Measurements from ENCODE around the gene TBC1D9. TPM values are rescaled to one million over a fixed set of nuclear protein-coding genes. Genes with fewer than 3 reads are reported as not detected.

The TBC1D9 gene
- polyA plus RNA-seq, 1 donor (not counting 4 experiments of a cell fraction or from before 2014, with no cell fraction given): 11.6 TPM

- DNase-seq (ENCODE audit: low read depth, low spot score): no peak
- Histone ChIP-seq H2AFZ (ENCODE audit: control insufficient read depth, low read length) (no peak overlapping the region), H3K9me3 (ENCODE audit: control insufficient read depth, low read depth, low read length) (no peaks in the 10 kb centered on the region), H4K20me1 (ENCODE audit: control insufficient read depth, extremely low read depth, insufficient read depth, low read length) (no peaks in the 10 kb centered on the region), H3K4me3 (ENCODE audit: control insufficient read depth in 2 of 3, extremely low read depth in 1 of 3, insufficient read depth in 2 of 3, low read depth in 1 of 3, low read length in 3 of 3) (no peak overlapping the region), H3K9ac (ENCODE audit: control insufficient read depth, extremely low read depth, insufficient read depth, low read length) (no peak overlapping the region), H3K27ac (ENCODE audit: control insufficient read depth, insufficient read depth, low read length) (no peak overlapping the region), H3K79me2 (ENCODE audit: control insufficient read depth, insufficient read depth, low read length) (no peaks in the 10 kb centered on the region), H3K36me3 (ENCODE audit: control insufficient read depth in 2 of 2, extremely low read depth in 1 of 2, insufficient read depth in 2 of 2, low read length in 2 of 2) (peaks cover 0 to 13% of the 10 kb centered on the region in 2 experiments), H3K9me1 (ENCODE audit: control insufficient read depth, extremely low read depth, insufficient read depth, low read length) (no peaks in the 10 kb centered on the region), H3K4me1 (ENCODE audit: control insufficient read depth, extremely low read depth, insufficient read depth, low read length) (no peaks in the 10 kb centered on the region), H3K4me2 (ENCODE audit: control insufficient read depth, extremely low read depth, insufficient read depth, low read depth, low read length) (no peak overlapping the region), H3K27me3 (ENCODE audit: control insufficient read depth, extremely low read depth, insufficient read depth, low read length) (no peaks in the 10 kb centered on the region)
- dilution Hi-C loops (cut with MboI; ENCODE audit: extremely low pct_ligation_motif_present, low sequenced_read_pairs): no loop called here
- TF ChIP-seq CTCF (optimal IDR thresholded peaks at IDR 0.05 in 1 of 3, IDR thresholded peaks at IDR 0.05 in 1 of 3, conservative IDR thresholded peaks at IDR 0.05 in 1 of 3; ENCODE audit: extremely low read depth in 1 of 3, insufficient read depth in 2 of 3, low read length in 3 of 3) (no peak), EZH2 (IDR thresholded peaks at IDR 0.05; ENCODE audit: low read length) (no peak)
- FAIRE-seq: no peak
Observed at GRCh38 chr4:140621161-140621560, 135.0 kb downstream of the TBC1D9 start.

- DNase-seq (ENCODE audit: low read depth, low spot score): no peak
- Histone ChIP-seq H3K36me3 (ENCODE audit: control insufficient read depth in 2 of 2, extremely low read depth in 1 of 2, insufficient read depth in 2 of 2, low read length in 2 of 2) (peaks cover 0 to 5% of the 10 kb centered on the region in 2 experiments), H3K4me2 (ENCODE audit: control insufficient read depth, extremely low read depth, insufficient read depth, low read depth, low read length) (no peak overlapping the region), H3K4me1 (ENCODE audit: control insufficient read depth, extremely low read depth, insufficient read depth, low read length) (no peaks in the 10 kb centered on the region), H3K79me2 (ENCODE audit: control insufficient read depth, insufficient read depth, low read length) (no peaks in the 10 kb centered on the region), H3K27ac (ENCODE audit: control insufficient read depth, insufficient read depth, low read length) (no peak overlapping the region), H3K27me3 (ENCODE audit: control insufficient read depth, extremely low read depth, insufficient read depth, low read length) (no peaks in the 10 kb centered on the region), H4K20me1 (ENCODE audit: control insufficient read depth, extremely low read depth, insufficient read depth, low read length) (no peaks in the 10 kb centered on the region), H3K9ac (ENCODE audit: control insufficient read depth, extremely low read depth, insufficient read depth, low read length) (no peak overlapping the region), H3K9me3 (ENCODE audit: control insufficient read depth, low read depth, low read length) (no peaks in the 10 kb centered on the region), H2AFZ (ENCODE audit: control insufficient read depth, low read length) (no peak overlapping the region), H3K4me3 (ENCODE audit: control insufficient read depth in 2 of 3, extremely low read depth in 1 of 3, insufficient read depth in 2 of 3, low read depth in 1 of 3, low read length in 3 of 3) (no peak overlapping the region), H3K9me1 (ENCODE audit: control insufficient read depth, extremely low read depth, insufficient read depth, low read length) (no peaks in the 10 kb centered on the region)
- FAIRE-seq: no peak
- dilution Hi-C loops (cut with MboI; ENCODE audit: extremely low pct_ligation_motif_present, low sequenced_read_pairs): no loop called here
- TF ChIP-seq CTCF (optimal IDR thresholded peaks at IDR 0.05 in 1 of 3, IDR thresholded peaks at IDR 0.05 in 1 of 3, conservative IDR thresholded peaks at IDR 0.05 in 1 of 3; ENCODE audit: extremely low read depth in 1 of 3, insufficient read depth in 2 of 3, low read length in 3 of 3) (no peak), EZH2 (IDR thresholded peaks at IDR 0.05; ENCODE audit: low read length) (no peak)
Observed at GRCh38 chr4:140617499-140618248, 138.5 kb downstream of the TBC1D9 start.
